SK-N-SH treated with all-trans-retinoic acid at 6 μM for 48 hours (cell line): ENCODE measurements around the gene RERG.

ENCODE experiments used
- ATAC-seq: fragments of 200-7000 bp; cut with Tn5 transposase; 3 replicates; pipeline ENCODE4 v1.9.1; 2020; ENCODE audit warnings: mild to moderate bottlenecking, moderate library complexity
- BACH2 ChIP-seq: fragments of 250-450 bp; sonication (Bioruptor Pico); IDR thresholded peaks from 2 replicates; pipeline ENCODE4 v1.9.0; 2021; ENCODE audit warnings: mild to moderate bottlenecking, borderline replicate concordance
- CREB5 ChIP-seq: fragments of 250-450 bp; sonication (Bioruptor Pico); IDR thresholded peaks from 2 replicates; pipeline ENCODE4 v1.5.1; 2020; ENCODE audit warnings: low read depth, mild to moderate bottlenecking, moderate library complexity
- CSDC2 ChIP-seq: fragments of 250-450 bp; sonication (Bioruptor Pico); IDR thresholded peaks from 2 replicates; pipeline ENCODE4 v1.5.0; 2020; ENCODE audit warnings: mild to moderate bottlenecking, moderate library complexity
- CSRNP3 ChIP-seq: fragments of 250-450 bp; sonication (Bioruptor Pico); IDR thresholded peaks from 2 replicates; pipeline ENCODE4 v1.5.1; 2021; ENCODE audit warnings: mild to moderate bottlenecking, moderate library complexity
- ESRRG ChIP-seq: fragments of 250-450 bp; sonication (Bioruptor Pico); IDR thresholded peaks from 2 replicates; pipeline ENCODE4 v1.6.1; 2021; ENCODE audit warnings: mild to moderate bottlenecking
- GLIS3 ChIP-seq: fragments of 250-450 bp; sonication (Bioruptor Pico); IDR thresholded peaks from 2 replicates; pipeline ENCODE4 v1.5.0; 2020; ENCODE audit warnings: mild to moderate bottlenecking, moderate library complexity
- ISL1 ChIP-seq: fragments of 250-450 bp; sonication (Bioruptor Pico); IDR thresholded peaks from 2 replicates; pipeline ENCODE4 v2.1.2; 2022; ENCODE audit warnings: mild to moderate bottlenecking, moderate library complexity
- OSR1 ChIP-seq: fragments of 250-450 bp; sonication (Bioruptor Pico); IDR thresholded peaks from 2 replicates; pipeline ENCODE4 v1.8.0; 2022; ENCODE audit warnings: moderate library complexity, mild to moderate bottlenecking, inconsistent platforms
- PATZ1 ChIP-seq: fragments of 250-450 bp; sonication (Bioruptor Pico); IDR thresholded peaks from 2 replicates; pipeline ENCODE4 v1.8.0; 2020; ENCODE audit warnings: mild to moderate bottlenecking, moderate library complexity, borderline replicate concordance
- POU6F1 ChIP-seq: fragments of 250-450 bp; sonication (Bioruptor Pico); IDR thresholded peaks from 2 replicates; pipeline ENCODE4 v1.8.0; 2021; ENCODE audit warnings: low read depth, mild to moderate bottlenecking, moderate library complexity, borderline replicate concordance
- PPARA ChIP-seq: fragments of 250-450 bp; sonication (Bioruptor Pico); IDR thresholded peaks from 2 replicates; pipeline ENCODE4 v1.5.0; 2020; ENCODE audit warnings: mild to moderate bottlenecking, borderline replicate concordance
- RARB ChIP-seq: fragments of 250-450 bp; sonication (Bioruptor Pico); IDR thresholded peaks from 2 replicates; pipeline ENCODE4 v1.8.0; 2021; ENCODE audit warnings: mild to moderate bottlenecking, moderate library complexity
- SNAI2 ChIP-seq: fragments of 250-450 bp; sonication (Bioruptor Pico); IDR thresholded peaks from 2 replicates; pipeline ENCODE4 v1.5.0; 2020; ENCODE audit warnings: mild to moderate bottlenecking, moderate library complexity
- TCF4 ChIP-seq: fragments of 250-450 bp; sonication (Bioruptor Pico); IDR thresholded peaks from 2 replicates; pipeline ENCODE4 v1.8.0; 2021; ENCODE audit warnings: mild to moderate bottlenecking, moderate library complexity, borderline replicate concordance
- TOX ChIP-seq: fragments of 250-450 bp; sonication (Bioruptor Pico); IDR thresholded peaks from 2 replicates; pipeline ENCODE4 v1.8.0; 2021; ENCODE audit warnings: mild to moderate bottlenecking, moderate library complexity, borderline replicate concordance
- TSHZ2 ChIP-seq: fragments of 250-450 bp; sonication (Bioruptor Pico); IDR thresholded peaks from 2 replicates; pipeline ENCODE4 v1.5.0; 2020; ENCODE audit warnings: mild to moderate bottlenecking, moderate library complexity
- ZFP3 ChIP-seq: fragments of 250-450 bp; sonication (Bioruptor Pico); IDR thresholded peaks from 2 replicates; pipeline ENCODE4 v1.5.0; 2020; ENCODE audit warnings: mild to moderate bottlenecking, moderate library complexity
- ZNF565 ChIP-seq: fragments of 450-650 bp; formaldehyde crosslinking; conservative IDR thresholded peaks from 2 replicates; pipeline ENCODE4 v1.5.0; 2020; ENCODE audit warnings: low read depth, mild to moderate bottlenecking, moderate library complexity
- ZNF70 ChIP-seq: fragments of 450-650 bp; formaldehyde crosslinking; IDR thresholded peaks from 2 replicates; pipeline ENCODE4 v1.5.0; 2020; ENCODE audit warnings: mild to moderate bottlenecking, moderate library complexity
- ZNF8 ChIP-seq: fragments of 450-650 bp; formaldehyde crosslinking; IDR thresholded peaks from 2 replicates; pipeline ENCODE4 v1.5.0; 2020; ENCODE audit warnings: mild to moderate bottlenecking, moderate library complexity

The RERG gene

GRCh38 chr12:15220915-15221885 is at the start of gene RERG:
RERG (minus strand) TSS chr12:15221417; CDS start chr12:15217489, 3,928 bp downstream.
- TF ChIP-seq CSRNP3 (CRISPR knock-in tag): no peak
- no peak for TF ChIP-seq ZNF8
- TF ChIP-seq ZNF565 (CRISPR knock-in tag): no peak
- TF ChIP-seq CREB5 (CRISPR knock-in tag): no peak
- no peak for TF ChIP-seq PPARA
- TF ChIP-seq OSR1 (CRISPR knock-in tag): no peak
- TF ChIP-seq ZFP3 (CRISPR knock-in tag): no peak
- TF ChIP-seq GLIS3 (CRISPR knock-in tag): no peak
- no peak for TF ChIP-seq SNAI2 (CRISPR knock-in tag)
- no peak for TF ChIP-seq CSDC2
- no peak for TF ChIP-seq POU6F1 (CRISPR knock-in tag)
- no peak for TF ChIP-seq BACH2 (CRISPR knock-in tag)
- TF ChIP-seq TSHZ2 (CRISPR knock-in tag): no peak
- peak; percentile 100 for ATAC-seq

GRCh38 chr12:15270591-15270990 is 49.4 kb upstream of the RERG start:
- no peak for ATAC-seq

More at GRCh38 chr12:15270591-15270990, 49.4 kb upstream of the RERG start:
- TF ChIP-seq TSHZ2 (CRISPR knock-in tag) (no peak), ZNF70 (CRISPR knock-in tag) (no peak), TOX (CRISPR knock-in tag) (no peak), ESRRG (no peak), ISL1 (CRISPR knock-in tag) (no peak), ZNF8 (no peak), CSDC2 (no peak), RARB (no peak), POU6F1 (CRISPR knock-in tag) (no peak), OSR1 (CRISPR knock-in tag) (no peak), PPARA (no peak), PATZ1 (CRISPR knock-in tag) (no peak), GLIS3 (CRISPR knock-in tag) (no peak), TCF4 (CRISPR knock-in tag) (no peak), CSRNP3 (CRISPR knock-in tag) (no peak), BACH2 (CRISPR knock-in tag) (no peak), ZNF565 (CRISPR knock-in tag) (no peak)
